K562 (cell line): ENCODE results near the gene PGP.

ENCODE experiments used
- CSDE1 ChIP-seq, 2 experiments: fragments of 450-650 bp; IDR thresholded peaks; 2 replicates each; pipeline ENCODE4 v1.6.1; 2016; ENCODE audit warnings: mild to moderate bottlenecking in 1 of 2
- IFI16 ChIP-seq: fragments of 250-450 bp; sonication (Bioruptor Pico); IDR thresholded peaks from 2 replicates; pipeline ENCODE4 v2.1.2; 2022; ENCODE audit warnings: mild to moderate bottlenecking, inconsistent platforms
- NFXL1 ChIP-seq: fragments of 450-650 bp; formaldehyde crosslinking; IDR thresholded peaks from 2 replicates; pipeline ENCODE4 v1.4.0; 2021; ENCODE audit warnings: mild to moderate bottlenecking
- POLR2A ChIP-seq: fragments of 450-650 bp; conservative IDR thresholded peaks from 2 replicates; pipeline ENCODE4 v1.6.1; 2016
- POLR2AphosphoS5 ChIP-seq: IDR thresholded peaks from 2 replicates; pipeline ENCODE4 v1.6.1; 2011; ENCODE audit warnings: mild to moderate bottlenecking, low read depth, low read length, moderate library complexity; ENCODE audit not compliant: control insufficient read depth, insufficient read depth
- TF ChIP-seq, protein P1 (sequence below), 3 experiments: IDR thresholded peaks in 2 of 3; conservative IDR thresholded peaks in 1 of 3; 2 replicates each; pipeline ENCODE4 v1.5.1; 2011 to 2012; ENCODE audit warnings: low read length in 3 of 3, mild to moderate bottlenecking in 3 of 3, control low read depth in 2 of 3, improper control_type of control experiment in 1 of 3, inconsistent platforms in 1 of 3, low read depth in 1 of 3, mixed read lengths in 1 of 3, moderate library complexity in 1 of 3; ENCODE audit not compliant: insufficient read depth in 2 of 3

GRCh38 chr16:2228161-2228824 lies 13.7 kb upstream of the PGP start:
- TF ChIP-seq, protein P1, sequence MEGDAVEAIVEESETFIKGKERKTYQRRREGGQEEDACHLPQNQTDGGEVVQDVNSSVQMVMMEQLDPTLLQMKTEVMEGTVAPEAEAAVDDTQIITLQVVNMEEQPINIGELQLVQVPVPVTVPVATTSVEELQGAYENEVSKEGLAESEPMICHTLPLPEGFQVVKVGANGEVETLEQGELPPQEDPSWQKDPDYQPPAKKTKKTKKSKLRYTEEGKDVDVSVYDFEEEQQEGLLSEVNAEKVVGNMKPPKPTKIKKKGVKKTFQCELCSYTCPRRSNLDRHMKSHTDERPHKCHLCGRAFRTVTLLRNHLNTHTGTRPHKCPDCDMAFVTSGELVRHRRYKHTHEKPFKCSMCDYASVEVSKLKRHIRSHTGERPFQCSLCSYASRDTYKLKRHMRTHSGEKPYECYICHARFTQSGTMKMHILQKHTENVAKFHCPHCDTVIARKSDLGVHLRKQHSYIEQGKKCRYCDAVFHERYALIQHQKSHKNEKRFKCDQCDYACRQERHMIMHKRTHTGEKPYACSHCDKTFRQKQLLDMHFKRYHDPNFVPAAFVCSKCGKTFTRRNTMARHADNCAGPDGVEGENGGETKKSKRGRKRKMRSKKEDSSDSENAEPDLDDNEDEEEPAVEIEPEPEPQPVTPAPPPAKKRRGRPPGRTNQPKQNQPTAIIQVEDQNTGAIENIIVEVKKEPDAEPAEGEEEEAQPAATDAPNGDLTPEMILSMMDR (IDR thresholded peaks at IDR 0.05 in 2 of 3, conservative IDR thresholded peaks at IDR 0.05 in 1 of 3; ENCODE audit: insufficient read depth in 2 of 3, low read depth in 1 of 3, low read length in 3 of 3): no peak
- TF ChIP-seq CSDE1 (IDR thresholded peaks at IDR 0.05) (no peak), IFI16 (CRISPR knock-in tag) (no peak), POLR2A (no peak), POLR2AphosphoS5 (no peak), NFXL1 (no peak)
